Measurements from ENCODE around the gene CRYBB1.

CRYBB1 gene

DNA sequence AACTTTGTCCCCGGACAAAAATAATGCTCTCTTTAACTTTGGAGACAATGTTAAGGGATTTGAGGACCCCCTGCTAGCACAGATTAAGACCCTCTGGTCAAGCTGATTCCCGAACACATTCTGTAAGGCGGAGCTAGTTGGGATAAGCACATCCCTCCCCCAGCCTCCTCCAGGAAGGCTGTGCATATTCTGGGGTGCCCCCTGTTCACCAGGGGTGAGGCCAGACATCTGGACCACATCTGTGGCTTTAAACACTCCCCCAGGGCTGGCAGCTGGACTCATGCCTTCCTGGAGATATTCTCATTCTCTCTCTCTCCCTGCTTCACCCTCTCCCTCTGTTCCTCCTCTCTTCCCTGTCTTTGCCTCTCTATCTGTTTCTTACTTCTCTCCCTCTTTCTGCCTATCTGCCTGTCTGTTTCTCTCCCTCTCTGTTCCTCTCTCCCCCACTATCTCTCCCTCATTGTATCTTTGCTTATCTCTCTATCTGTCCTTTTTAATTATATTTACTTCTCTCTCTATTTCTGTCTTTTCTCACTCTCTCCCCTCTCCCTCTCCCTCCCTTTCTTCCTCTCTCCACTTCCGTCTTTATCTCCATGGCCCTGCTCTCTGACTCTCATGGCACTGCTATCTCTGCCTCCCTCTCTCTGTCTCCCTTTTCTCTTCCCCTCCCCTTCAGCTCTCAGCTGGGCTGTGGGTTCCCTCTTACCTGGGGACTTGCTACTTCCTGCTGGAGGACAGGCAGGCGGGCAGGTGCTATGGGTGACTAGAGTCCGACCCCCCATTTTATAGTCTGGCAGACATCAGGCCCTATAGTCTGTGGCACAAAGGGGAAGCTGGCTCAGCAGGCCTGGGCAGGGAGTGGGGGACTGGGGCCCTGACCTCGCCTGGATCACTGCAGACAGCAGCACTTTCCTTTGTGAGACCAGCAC is at the start of gene CRYBB1:
Gene CRYBB1 (minus strand): TSS at position 757 of the 929 bp plus-strand sequence. CDS start 1,708 bp downstream, outside the sequence.
- no peak for DNase-seq

DNA sequence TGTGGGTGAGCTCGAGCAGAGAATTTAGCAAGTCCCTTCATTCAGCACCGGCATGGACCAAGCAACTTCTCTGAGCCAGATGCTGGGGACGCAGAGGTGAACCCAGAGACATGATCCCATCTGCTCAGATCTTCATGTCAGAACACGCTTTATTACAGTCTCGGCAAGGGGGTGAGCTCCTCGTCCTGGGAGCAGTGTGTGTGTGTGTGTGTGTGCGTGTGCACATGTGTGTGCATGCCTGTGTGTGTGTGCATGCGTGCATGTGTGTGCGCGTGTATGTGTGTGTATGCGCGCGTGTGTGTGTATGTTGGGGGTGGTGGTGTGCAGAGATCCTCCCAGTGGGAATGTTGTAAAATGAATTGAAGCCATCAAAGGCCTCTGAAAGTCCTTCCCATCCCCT is 49.3 kb upstream of the CRYBB1 start:
- DNase-seq = no peak

DNA sequence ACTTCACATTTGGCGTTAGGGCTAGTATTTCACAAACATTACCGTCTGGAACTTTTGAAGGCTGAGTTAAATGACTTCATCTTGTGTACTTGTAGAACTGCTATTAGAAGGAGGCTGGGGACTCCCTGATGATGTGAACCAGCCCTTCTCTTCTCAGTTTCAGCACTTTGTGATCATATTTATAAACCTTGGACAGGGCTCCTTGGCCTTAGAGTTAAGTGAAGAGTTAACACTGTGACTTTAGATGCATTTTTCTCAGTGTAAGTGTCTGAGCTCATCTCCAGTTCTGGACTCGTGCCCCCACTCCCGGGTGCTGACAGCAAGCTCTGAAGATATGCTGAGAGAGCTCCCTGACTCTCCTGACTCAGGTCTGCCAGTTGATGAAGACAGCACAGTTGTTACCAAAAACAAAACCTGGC is 48.0 kb upstream of the CRYBB1 start:
- no peak for DNase-seq

DNA sequence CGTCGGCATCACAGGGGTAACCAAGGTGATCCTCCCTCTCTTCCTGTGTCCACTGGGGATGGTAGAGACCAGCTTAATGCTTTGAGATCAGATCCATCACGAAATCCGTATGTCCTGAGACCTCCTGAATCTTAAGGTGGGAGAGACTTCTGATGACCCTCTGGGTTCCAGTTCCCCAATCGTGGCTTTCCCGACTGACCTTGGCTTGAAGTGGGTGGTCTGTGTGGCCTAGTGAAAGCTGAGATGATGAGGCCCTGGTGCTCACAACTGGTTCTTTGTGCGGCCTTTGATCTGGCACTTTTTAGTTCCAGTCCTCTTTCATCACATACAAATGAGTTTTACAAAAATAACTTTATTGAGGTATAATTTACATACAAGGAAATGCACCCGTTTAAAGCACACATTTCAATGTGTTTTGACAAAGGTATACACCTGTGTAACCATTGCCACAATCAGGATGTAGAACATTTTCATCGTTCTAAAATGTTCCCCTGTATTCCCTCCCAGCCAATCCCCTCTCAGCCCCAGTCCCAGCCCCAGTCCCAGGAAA is 45.6 kb upstream of the CRYBB1 start:
- DNase-seq = no peak

DNA sequence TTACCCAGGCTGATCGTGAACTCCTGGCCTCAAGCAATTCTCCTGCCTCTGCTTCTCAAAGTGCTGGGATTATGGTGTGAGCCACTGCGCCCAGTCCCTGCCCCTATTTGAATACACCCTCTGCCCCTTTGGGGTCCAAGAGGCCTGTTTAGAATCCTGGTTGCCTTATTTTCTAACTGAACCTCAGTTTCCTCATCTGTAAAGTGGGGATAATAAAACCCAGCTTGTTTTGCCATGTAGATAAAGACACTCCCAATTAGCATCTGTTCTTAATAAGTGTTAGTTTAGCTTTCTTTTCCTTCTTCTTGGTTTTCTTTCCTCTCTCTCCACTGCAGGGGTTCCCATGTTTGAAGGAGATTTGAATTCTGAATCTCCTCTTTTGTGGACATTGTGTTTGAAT is 44.3 kb upstream of the CRYBB1 start:
- DNase-seq = no peak

DNA sequence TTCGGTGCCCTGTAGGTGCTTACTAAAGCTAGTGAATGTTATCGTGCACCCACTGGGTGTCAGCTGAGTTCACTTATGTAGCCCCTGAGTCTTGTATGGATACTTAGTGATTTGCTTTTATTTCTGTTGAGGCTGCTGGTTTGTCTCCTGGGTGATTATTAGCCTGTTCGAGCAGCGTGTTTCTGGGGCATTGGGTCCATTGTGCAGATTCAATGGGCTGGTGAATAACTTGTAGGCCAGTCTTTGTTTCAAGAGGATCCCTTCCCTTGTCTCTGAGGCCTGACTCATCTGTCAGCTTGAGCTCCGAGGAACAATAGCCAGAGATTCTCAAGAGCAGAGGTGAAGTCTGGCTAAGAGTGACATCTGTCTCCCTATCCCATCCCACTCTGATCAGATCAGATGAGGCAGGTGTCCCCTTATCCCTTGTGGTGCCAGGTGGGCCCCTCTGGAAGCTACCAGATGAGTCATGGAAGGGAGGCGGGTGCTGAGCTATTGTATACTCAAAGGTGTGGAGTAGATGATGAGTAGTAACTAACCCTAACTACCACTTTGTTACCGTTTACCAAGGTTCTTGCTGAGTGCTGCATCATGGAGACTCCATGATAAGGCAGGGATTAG is 43.2 kb upstream of the CRYBB1 start:
- DNase-seq = no peak

DNA sequence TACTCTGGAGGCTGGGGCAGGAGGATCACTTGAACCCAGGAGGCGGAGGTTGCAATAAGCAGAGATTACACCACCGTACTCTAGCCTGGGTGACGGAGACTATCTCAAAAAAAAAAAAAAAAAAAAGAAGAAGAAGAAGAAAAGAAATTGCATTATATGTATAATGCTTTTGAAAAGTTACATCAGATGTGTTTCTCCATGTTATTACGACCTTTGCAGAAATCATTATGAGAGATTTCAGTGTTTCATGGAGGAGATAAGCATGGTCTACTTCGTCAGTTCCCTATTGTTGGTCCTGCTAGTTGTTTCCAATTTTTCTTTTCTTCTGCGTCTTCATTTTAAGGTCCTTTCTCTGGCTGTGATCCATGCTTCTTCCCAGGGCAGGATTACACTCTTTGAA is 42.5 kb upstream of the CRYBB1 start:
- DNase-seq = no peak

DNA sequence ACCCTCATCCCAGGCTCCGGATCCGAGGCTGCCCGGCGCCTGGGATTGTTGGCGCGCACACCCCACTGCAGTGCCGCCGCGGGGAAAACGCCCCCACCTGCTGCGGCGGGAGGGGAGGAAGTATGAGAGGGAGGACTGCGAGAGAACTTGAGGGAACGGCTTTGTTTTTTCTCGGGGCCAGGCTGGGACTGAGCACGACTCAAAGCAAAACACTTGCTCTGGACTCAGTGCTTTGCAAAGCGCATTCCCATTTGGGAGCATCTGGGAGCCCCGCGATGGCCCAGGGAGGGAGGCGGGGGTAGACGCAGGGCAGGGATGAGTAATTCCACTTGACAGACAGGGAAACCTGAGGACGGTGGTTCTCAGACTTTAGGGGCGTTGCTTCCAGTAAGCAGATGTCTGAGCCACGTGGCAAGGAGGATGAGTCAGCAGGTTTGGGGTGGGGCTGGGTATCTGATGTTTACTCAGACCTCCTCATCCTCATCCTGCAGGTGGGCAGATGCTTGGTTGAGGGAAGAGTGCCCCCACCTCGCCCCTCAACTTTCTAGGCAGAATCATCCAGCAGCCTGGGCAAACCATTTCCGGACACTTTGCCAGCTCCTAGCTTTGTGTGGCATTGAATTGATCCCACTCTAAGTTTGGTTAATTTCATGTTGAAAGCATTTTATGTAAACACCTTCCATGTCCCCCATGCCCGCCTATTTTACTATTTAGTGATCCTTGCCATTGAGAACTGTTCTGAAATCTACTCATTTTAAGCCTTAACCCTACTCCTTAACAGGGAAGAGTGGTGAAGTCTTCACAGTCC is 41.0 kb upstream of the CRYBB1 start:
- DNase-seq = peak; percentile 65

DNA sequence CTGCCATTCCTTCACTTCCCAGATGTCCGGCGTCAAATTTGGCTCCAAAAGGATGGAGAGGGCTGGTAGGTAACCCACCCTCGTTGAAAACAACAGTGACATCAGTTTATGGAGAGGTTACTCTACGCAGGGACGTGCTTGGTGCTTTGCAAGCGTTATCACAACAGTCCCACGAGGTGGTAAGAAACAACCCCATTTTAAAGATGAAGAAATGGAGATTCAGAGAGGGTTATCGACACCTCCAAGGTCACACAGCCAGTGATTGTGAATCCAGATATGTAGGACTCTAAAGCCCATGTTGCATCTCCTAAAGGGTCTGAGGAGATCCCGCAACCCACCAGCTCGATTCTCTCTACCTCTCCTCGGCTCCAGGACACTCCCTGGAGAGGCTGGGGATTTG is 40.3 kb upstream of the CRYBB1 start:
- DNase-seq = no peak

DNA sequence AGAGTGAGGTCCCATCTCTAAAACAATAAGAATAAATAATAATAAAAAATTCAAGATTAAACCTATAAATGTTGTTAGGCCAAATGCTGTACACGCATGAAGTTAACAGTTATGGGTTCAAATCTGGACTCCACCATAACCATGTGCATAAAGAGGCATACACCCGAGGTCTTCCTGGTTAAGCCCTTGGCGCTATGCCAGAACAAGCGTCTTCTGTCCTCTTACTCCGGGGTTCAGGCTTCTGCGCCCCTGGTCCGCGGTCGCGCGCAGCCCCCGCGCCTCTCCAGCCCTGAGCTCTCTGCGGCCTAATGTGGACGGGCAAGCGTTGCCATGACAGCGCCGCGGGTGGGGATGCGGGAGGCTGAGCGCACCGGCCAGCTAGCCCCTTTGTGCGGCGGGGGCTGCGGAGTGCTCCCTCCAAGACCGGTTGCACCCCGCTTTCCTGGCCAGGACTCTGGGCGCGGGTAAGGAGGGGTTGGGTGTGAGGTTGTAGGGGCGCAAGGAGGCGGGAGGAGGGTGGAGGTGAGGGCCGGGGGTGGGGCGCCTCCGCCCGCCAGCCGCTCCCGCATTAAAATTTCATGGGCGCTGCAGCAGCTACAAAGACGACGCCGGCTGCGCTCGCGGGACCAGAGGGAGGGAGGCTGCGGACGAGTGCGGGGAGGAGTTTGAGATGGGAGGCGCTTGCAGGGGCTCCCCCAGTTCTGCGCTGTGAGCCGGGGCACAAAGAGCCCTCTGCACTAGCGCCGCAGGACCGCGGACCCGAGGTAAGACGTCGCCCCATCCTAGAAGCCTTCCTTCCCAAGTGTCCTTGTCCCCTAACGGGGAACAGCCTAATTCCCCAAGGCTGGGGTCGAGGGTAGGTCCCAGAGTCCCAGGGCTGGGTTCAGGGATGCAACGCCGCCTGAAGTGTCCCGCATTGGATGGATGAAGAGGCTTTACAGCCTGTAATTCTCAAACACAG is 39.3 kb upstream of the CRYBB1 start, which contains the start of gene MIAT:
Gene MIAT (plus strand): TSS at position 698 of the 961 bp plus-strand sequence.
- no peak for DNase-seq

DNA sequence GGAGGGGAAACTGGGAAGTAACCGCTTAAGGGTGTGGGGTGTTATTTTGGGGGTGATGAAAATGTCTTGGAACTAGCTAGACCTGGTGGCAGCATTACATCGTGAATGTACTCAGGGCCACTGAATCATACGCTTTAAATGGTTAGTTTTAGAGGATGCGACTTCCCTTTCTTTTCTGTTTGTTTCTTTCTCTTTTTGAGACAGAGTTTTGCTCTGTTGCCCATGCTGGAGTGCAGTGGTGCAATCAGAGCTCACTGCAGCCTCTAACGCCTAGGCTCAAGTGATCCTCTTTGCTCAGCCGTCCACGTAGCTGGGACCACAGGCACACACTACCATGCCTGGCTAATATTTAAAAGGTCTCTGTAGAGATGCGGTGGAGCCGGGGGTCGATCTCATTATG is 34.0 kb upstream of the CRYBB1 start:
- no peak for DNase-seq

DNA sequence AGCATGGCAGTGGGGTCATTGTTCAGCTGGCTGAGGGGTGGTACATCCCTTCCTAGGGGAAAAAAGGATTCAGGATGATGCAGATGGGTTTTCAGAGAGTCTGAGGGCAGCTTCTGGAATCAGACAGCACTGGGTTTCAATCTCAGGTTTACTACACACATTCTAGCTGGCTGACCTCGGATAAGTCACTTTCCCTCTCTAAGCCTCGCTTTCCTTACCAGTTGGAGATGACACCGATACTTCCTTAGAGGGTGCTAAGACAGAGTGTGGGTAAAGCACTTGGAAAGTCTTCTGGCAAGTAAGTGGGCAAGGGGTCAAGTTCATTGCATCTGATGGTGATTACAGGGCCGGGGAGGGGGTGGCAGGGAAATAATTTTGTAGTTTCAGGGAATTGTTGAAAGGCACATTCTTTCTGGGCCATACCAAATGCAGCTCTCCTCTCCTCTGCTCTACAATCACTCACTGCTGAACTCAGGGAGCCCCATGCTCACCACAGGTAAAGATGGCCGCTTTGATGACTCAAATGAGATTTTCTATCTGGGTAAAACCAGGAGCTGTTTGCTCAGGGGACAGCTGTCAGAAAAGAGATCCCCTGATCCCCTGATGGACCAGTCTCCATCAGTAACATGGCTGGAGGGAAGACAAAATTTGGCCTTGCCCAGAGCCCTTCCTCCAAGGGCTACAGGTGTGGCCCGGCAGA is 33.0 kb upstream of the CRYBB1 start:
- no peak for DNase-seq

DNA sequence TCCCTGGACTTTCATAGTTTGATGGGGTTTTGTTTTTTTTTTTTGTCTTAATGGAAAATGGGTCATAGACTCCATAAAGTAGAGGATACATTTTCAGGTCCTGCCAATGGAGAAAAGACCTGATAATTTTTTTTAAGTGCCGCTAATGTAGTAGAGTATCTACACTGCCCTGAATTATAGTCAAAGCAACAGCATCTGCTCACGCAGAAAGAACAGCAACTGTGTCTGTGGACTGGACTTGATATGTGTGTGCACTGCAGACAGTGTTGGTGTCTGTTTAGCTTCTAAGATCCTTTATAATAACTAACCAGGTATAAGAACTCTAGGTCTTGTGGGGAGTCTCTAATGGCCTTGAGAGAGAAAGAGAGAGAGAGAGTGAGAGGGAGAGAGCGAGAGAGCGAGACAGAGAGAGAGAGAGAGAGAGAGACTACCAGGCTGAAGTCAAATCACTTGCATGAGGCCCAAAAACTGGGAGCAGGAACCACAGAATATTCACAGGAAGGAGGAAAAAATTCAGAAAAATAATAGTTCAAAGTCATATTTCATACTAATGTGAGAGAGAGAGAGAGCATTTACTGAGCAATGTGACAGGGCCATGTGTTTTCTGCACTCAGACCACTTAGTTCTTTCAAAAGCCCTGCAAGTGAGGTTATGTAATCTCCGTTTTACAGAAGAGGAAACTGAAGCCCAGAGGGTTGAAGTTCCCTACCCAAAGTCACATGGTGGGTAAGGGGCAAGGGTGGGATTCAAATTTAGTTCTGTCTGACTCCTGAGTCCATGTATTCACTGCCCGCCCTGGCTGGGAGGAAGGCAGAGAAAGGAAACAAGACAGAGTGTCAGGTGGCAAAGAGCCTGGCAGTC is 30.9 kb upstream of the CRYBB1 start:
- no peak for DNase-seq

DNA sequence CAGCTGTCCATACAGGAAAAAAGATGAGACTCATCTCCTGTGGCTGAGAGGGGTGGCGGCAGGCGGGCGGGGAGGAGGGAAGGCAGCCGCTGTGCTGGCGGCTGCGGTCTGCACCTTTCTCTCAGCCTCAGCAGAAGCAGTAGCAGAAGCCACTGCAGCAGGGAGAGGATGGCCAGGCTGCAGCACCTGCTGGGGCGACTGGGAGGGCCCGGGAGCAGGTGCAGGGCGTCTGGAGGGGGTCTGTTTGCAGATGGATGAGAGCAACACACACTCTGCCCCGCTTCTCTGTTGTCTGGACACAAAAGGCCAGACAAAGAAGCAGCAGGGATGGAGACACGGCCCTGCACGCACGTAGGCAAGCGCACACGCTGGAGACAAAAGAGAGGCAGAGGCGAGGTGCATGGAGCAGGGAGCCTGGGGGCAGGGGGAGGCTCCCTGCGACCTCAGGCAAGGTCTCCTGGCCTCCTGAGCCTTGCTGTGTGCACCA is 30.2 kb upstream of the CRYBB1 start:
- DNase-seq = peak; percentile 23

DNA sequence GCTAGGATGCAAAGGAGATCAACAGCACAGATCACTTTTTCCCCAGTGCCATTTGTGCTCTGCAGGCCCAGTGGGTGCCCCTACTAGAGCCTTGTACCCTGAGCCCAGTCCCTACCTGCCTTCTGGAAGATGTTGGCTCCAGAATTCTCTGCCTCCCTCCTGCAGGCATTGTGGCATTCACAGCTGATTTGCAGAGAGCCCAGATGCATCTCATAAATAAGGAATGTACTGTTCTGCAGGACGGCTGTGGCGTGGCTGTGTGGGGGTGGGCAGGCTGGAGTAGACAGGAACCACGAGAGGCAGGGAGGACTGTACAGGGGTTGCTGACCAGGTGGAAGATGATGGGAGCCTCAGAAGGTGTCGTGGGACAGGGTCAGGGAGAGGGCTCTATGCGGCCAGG is 28.3 kb upstream of the CRYBB1 start:
- DNase-seq = no peak

DNA sequence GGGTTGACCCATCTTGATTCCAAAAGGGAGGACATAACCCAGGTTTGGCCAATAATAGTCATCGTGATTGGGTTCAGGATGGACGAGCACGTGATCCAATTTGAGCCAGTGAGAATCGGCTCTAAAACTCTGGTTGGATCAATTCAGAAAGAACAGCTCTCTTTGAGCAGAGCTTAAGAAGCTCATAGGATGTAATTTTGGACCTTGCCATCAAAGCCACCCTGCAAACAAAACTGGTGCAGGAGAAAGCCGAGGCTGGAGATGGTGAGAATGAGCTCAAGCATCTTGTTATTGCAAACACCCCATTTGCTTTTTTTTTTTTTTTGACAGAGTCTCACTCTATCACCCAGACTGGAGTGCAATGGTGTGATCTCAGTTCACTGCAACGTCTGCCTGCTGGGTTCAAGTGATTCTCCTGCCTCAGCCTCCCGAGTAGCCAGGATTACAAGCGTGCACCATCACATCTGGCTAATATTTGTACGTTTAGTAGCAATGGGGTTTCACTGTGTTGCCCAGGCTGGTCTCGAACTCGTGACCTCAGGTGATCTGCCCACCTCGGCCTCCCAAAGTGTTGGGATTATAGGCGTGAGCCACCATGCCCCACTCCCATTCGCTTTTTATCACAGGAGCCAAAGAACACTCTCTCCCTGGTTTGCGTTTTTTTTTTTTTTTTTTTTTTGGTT is 25.7 kb upstream of the CRYBB1 start:
- DNase-seq = no peak

DNA sequence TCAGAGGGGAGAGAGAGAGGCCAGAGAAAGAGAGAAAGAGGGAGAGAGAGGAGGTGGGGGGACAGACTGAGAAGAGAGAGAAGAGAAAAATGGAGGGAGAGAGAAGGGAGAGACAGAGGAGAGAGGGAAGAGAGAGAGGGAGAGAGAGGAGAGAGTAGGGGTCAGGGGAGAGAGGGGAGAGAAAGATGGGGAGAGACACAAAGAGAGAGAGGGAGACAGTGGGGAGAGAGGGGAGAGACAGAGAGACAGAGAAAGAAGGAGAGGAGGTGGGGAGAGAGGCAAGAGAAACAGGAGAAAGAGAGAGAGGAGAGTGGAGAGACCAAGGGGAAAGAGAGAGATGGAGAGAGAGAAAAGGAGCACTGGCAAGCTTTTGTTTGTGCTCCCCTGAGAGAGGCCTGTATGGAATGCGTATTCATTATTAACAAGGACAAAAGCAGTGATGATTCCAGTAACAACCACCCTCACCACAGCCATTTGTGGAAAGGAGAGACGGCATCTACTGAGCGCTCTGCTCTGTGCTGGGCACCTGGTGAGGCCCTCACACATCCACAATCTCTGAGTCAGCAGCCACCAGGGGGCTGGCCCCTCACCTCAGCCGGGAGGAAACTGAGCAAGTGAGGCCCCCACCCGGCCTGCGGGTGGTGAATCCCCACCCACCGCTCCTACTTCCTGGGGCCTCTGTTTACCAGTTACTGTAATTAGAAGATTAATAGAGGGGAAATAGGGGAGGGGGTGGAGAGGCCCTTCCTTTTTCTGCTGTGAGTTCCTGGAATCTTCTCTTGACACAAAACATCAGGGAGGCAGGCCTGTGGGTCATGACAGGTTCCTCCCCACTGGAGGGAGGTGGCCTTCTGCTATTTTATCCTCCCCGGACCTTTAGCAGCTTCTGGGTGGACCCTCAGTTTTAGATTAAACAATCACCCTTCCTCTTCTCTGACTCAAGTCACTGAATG is 24.9 kb upstream of the CRYBB1 start:
- no peak for DNase-seq

DNA sequence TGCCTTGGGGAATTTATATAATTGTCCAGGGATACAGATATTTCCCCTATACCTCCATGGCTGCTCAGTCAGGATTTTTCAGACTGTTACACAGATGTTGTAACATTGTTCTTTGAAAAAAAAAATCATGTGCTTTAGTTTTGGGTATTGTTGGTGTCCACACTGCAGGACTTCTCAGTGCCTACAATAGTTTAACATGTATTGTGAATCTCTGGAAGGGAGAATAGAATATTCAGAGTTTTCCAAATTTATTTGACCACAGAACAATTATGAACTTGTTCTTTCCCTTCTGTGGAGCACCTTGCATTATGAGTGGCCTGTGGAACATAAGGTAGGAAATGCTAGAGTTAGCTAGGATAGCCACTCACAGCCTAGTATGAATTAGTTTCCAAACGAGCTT is 18.5 kb upstream of the CRYBB1 start:
- DNase-seq = no peak
